SK-N-MC (cell line): ENCODE data around the gene METTL16.

Source experiments
- EZH2 ChIP-seq: fragments of 200-600 bp; sonication (generic); IDR thresholded peaks from one replicate; pipeline ENCODE4 v1.6.1; 2017; ENCODE audit warnings: antibody characterized with exemption
- POLR2AphosphoS5 ChIP-seq: IDR thresholded peaks from 2 replicates; pipeline ENCODE4 v1.6.1; 2012; ENCODE audit warnings: mild to moderate bottlenecking, low read depth, low read length, borderline replicate concordance

DNA sequence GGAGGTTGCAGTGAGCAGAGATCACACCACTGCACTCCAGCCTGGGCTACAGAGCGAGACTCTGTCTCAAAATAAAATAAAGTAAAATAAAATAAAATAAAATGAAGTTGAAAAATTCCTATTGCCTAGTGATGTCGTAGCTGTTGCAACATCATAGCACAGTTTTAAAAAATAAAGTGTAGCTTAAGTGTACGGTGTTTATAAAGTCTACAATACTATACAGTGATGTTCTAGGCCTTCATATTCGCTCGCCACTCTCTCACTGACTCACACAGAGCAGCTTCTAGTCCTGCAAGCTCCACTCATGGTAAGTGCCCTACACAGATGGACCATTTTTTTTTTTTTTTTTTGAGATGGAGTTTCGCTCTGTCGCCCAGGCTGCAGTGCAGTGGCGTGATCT lies 67.3 kb downstream of the METTL16 start:
- no peak for TF ChIP-seq POLR2AphosphoS5
- TF ChIP-seq EZH2 = no peak
